HCT116 (cell line): ENCODE results near the gene EML3. TPM values are rescaled to one million over a fixed set of nuclear protein-coding genes. Genes with fewer than 3 reads are reported as not detected.

Experiments used
- ATAC-seq: fragments of 200-7000 bp; cut with Tn5 transposase; 2 replicates; pipeline ENCODE4 v1.9.1; 2020; ENCODE audit warnings: mild to moderate bottlenecking, moderate library complexity
- BruUV-seq: library from RNA; stranded (reverse); fragments of 400-500 nt; replicated peaks from 2 replicates; lab custom pipeline; 2021; lab: Mats Ljungman, UMichigan
- CTCF ChIA-PET: fragments of 300-600 bp; sonication (Branson Sonifier 250); formaldehyde crosslinking; loops from one replicate; lab custom pipeline; 2021; ENCODE audit warnings: antibody characterized with exemption; lab: Charles Lee
- POLR2A ChIA-PET: fragments of 300-600, 350-600 bp; sonication (Branson Sonifier 250); formaldehyde crosslinking; loops from one replicate; lab custom pipeline; 2021; ENCODE audit warnings: antibody characterized with exemption; lab: Charles Lee
- RAD21 ChIA-PET, 2 experiments: fragments of 300-600 bp; sonication (Branson Sonifier 250); formaldehyde crosslinking; loops; one replicate each; lab custom pipeline; 2023; ENCODE audit warnings: low total read pairs in 2 of 2; ENCODE audit not compliant: uncharacterized antibody in 2 of 2, unreplicated experiment in 2 of 2, low non-redundant PET in 1 of 2; lab: Charles Lee
- DNase-seq: peaks from one replicate; pipeline ENCODE4 v3.0.0-alpha.2; 2010; ENCODE audit warnings: low read depth, low spot score
- H2AFZ ChIP-seq: fragments of 200-600 bp; shearing (Covaris generic), sonication (generic); 2 replicates; pipeline ENCODE4 v1.6.1; 2017; ENCODE audit warnings: low read depth, mixed run types, mixed read lengths, antibody characterized with exemption, low read length; ENCODE audit not compliant: poor library complexity, severe bottlenecking
- H3K27ac ChIP-seq: 2 replicates; pipeline ENCODE4 v1.5.1; 2012; ENCODE audit warnings: low read depth, low read length
- H3K27me3 ChIP-seq: fragments of 200-600 bp; sonication (generic); 2 replicates; pipeline ENCODE4 v1.6.1; 2016; ENCODE audit warnings: mixed run types, low read length, mixed read lengths; ENCODE audit not compliant: insufficient read depth
- H3K36me3 ChIP-seq, 2 experiments: fragments of 200-500 bp in 1 of 2; fragments of 200-600 bp in 1 of 2; sonication (Bioruptor generic) in 1 of 2; sonication (generic) in 1 of 2; 2 replicates each; pipeline versions ENCODE4 v1.5.1 to v1.6.1; 2014 to 2016; ENCODE audit warnings: low read length in 2 of 2, inconsistent platforms in 1 of 2, mixed read lengths in 1 of 2, mixed run types in 1 of 2; ENCODE audit not compliant: insufficient read depth in 2 of 2, control insufficient read depth in 1 of 2
- H3K4me1 ChIP-seq, 2 experiments: fragments of 200-600 bp in 1 of 2; sonication (generic) in 1 of 2; 2 replicates each; pipeline versions ENCODE4 v1.5.1 to v1.6.1; 2012 to 2017; ENCODE audit warnings: low read length in 2 of 2, inconsistent platforms in 1 of 2, mild to moderate bottlenecking in 1 of 2, mixed read lengths in 1 of 2, mixed run types in 1 of 2, moderate library complexity in 1 of 2; ENCODE audit not compliant: insufficient read depth in 2 of 2, control insufficient read depth in 1 of 2
- H3K4me2 ChIP-seq: fragments of 200-600 bp; sonication (generic); 2 replicates; pipeline ENCODE4 v1.6.1; 2017; ENCODE audit warnings: mixed run types, low read length, mixed read lengths
- H3K4me3 ChIP-seq, 2 experiments: fragments of 200-600 bp in 1 of 2; sonication (generic) in 1 of 2; replicated peaks in 1 of 2; 2 replicates each; pipeline ENCODE4 v1.5.1; 2011 to 2016; ENCODE audit warnings: low read length in 2 of 2, control low read depth in 1 of 2, low read depth in 1 of 2, mild to moderate bottlenecking in 1 of 2, mixed read lengths in 1 of 2, mixed run types in 1 of 2
- H3K79me2 ChIP-seq: fragments of 200-600 bp; sonication (generic); 2 replicates; pipeline ENCODE4 v1.6.1; 2017; ENCODE audit warnings: mild to moderate bottlenecking, mixed run types, low read length, moderate library complexity, mixed read lengths; ENCODE audit not compliant: insufficient read depth
- H3K9ac ChIP-seq: fragments of 200-600 bp; sonication (generic); 2 replicates; pipeline ENCODE4 v1.6.1; 2016; ENCODE audit warnings: low read length, mixed read lengths
- H3K9me2 ChIP-seq: fragments of 200-600 bp; sonication (generic), shearing (Covaris generic); 2 replicates; pipeline ENCODE4 v1.6.1; 2017; ENCODE audit warnings: mixed run types, mild to moderate bottlenecking, moderate library complexity; ENCODE audit not compliant: insufficient read depth
- H3K9me3 ChIP-seq, 2 experiments: fragments of 200-500 bp in 1 of 2; fragments of 200-600 bp in 1 of 2; sonication (Bioruptor generic) in 1 of 2; sonication (generic) in 1 of 2; 2 replicates each; pipeline ENCODE4 v1.6.1; 2014 to 2017; ENCODE audit warnings: low read length in 2 of 2, mixed read lengths in 2 of 2, inconsistent platforms in 1 of 2, low read depth in 1 of 2, mild to moderate bottlenecking in 1 of 2, mixed run types in 1 of 2, moderate library complexity in 1 of 2; ENCODE audit not compliant: control insufficient read depth in 1 of 2, insufficient read depth in 1 of 2
- H4K20me1 ChIP-seq: fragments of 200-600 bp; sonication (generic), shearing (Covaris generic); 2 replicates; pipeline ENCODE4 v1.6.1; 2017; ENCODE audit warnings: mixed run types, mild to moderate bottlenecking, moderate library complexity; ENCODE audit not compliant: insufficient read depth
- CBX3 ChIP-seq: IDR thresholded peaks from 2 replicates; pipeline ENCODE4 v1.6.1; 2012; ENCODE audit warnings: low read depth
- CTCF ChIP-seq, 3 experiments: fragments of 200-600 bp in 1 of 3; sonication (generic) in 1 of 3; IDR thresholded peaks in 2 of 3; conservative IDR thresholded peaks in 1 of 3; 2 replicates each; pipeline ENCODE4 v1.5.1; 2012 to 2017; ENCODE audit warnings: low read depth in 2 of 3, low read length in 2 of 3, antibody characterized with exemption in 1 of 3, borderline replicate concordance in 1 of 3, control low read depth in 1 of 3, mild to moderate bottlenecking in 1 of 3, mixed read lengths in 1 of 3, mixed run types in 1 of 3, moderate library complexity in 1 of 3; ENCODE audit not compliant: insufficient read depth in 1 of 3
- EZH2phosphoT487 ChIP-seq: fragments of 200-600 bp; IDR thresholded peaks from 2 replicates; pipeline ENCODE4 v1.6.1; 2018; ENCODE audit warnings: antibody characterized with exemption, borderline replicate concordance
- FOSL1 ChIP-seq: IDR thresholded peaks from 2 replicates; pipeline ENCODE4 v1.6.1; 2012; ENCODE audit warnings: low read depth
- JUND ChIP-seq: IDR thresholded peaks from 2 replicates; pipeline ENCODE4 v1.6.1; 2012
- MAX ChIP-seq: IDR thresholded peaks from 2 replicates; pipeline ENCODE4 v1.6.1; 2012
- POLR2A ChIP-seq: IDR thresholded peaks from 2 replicates; pipeline ENCODE4 v1.7.0; 2011; ENCODE audit warnings: borderline replicate concordance; ENCODE audit not compliant: insufficient read depth, insufficient read length; ENCODE audit errors: extremely low read depth
- POLR2AphosphoS5 ChIP-seq: IDR thresholded peaks from 2 replicates; pipeline ENCODE4 v1.6.1; 2011; ENCODE audit warnings: mild to moderate bottlenecking, low read depth, low read length, moderate library complexity
- RAD21 ChIP-seq: IDR thresholded peaks from 2 replicates; pipeline ENCODE4 v1.6.1; 2012; ENCODE audit warnings: low read depth, mild to moderate bottlenecking
- YY1 ChIP-seq: IDR thresholded peaks from 2 replicates; pipeline ENCODE4 v1.6.1; 2011; ENCODE audit warnings: low read length, low read depth, moderate library complexity, mild to moderate bottlenecking; ENCODE audit not compliant: insufficient replicate concordance; ENCODE audit errors: extremely low read depth
- ZFX ChIP-seq: fragments of 450-650 bp; IDR thresholded peaks from 2 replicates; pipeline ENCODE4 v1.6.1; 2017
- intact Hi-C: fragments of 100-400 bp; cut with micrococcal nuclease; formaldehyde crosslinking; loops from 2 replicates; pipeline ENCODE4 v1.10.0; 2022
- total RNA-seq: library from RNA; stranded (reverse); gene quantifications from one replicate; pipeline ENCODE4 v1.2.1, GENCODE V29; 2021; ENCODE audit not compliant: unreplicated experiment

The EML3 gene
- total RNA-seq, 1 experiment from 2014 or later, result 124 TPM

- TF ChIP-seq CTCF (IDR thresholded peaks at IDR 0.05 in 2 of 3, conservative IDR thresholded peaks at IDR 0.05 in 1 of 3; ENCODE audit: borderline replicate concordance in 1 of 3, insufficient read depth in 1 of 3, low read depth in 2 of 3, low read length in 2 of 3), result no peak
- no peak for TF ChIP-seq CBX3
- no peak for TF ChIP-seq FOSL1
- TF ChIP-seq POLR2A, result no peak
- TF ChIP-seq, all 23 proteins: peak for 0
These were observed 34.0 kb downstream of the EML3 start (continued) for GRCh38 chr11:62578541-62578940.

- Histone ChIP-seq H3K9ac (no peak overlapping the region), H3K27me3 (no peaks in the 10 kb centered on the region), H3K4me2 (no peak overlapping the region), H3K9me2 (no peaks in the 10 kb centered on the region), H3K27ac (no peak overlapping the region), H2AFZ (no peak overlapping the region), H4K20me1 (no peaks in the 10 kb centered on the region; the same call in 1 of the 2 replicates), H3K9me3 (no peaks in the 10 kb centered on the region)
- ChIA-PET POLR2A (no interaction called here), CTCF (interaction anchor here (1.6 kb wide), 1 partner anchor 17 kb away, joined by 3 read pairs; no protein-coding TSS in a partner anchor)
- intact Hi-C loops, result no loop called here
- no peak for ATAC-seq
- TF ChIP-seq RAD21 (no peak), JUND (no peak), POLR2A (no peak), EZH2phosphoT487 (no peak), POLR2AphosphoS5 (no peak), CTCF (IDR thresholded peaks at IDR 0.05 in 2 of 3, conservative IDR thresholded peaks at IDR 0.05 in 1 of 3; ENCODE audit: borderline replicate concordance in 1 of 3, insufficient read depth in 1 of 3, low read depth in 2 of 3, low read length in 2 of 3) (no peak), YY1 (no peak), MAX (no peak), ZFX (no peak), CBX3 (no peak)
- TF ChIP-seq, all 23 proteins: peak for 0
- H3K4me1 ChIP-seq, result peaks cover 8 to 15% of the 10 kb centered on the region in 2 experiments
- H3K4me3 ChIP-seq, result no peak overlapping the region
- no peak for DNase-seq
- peaks cover 22 to 41% of the 10 kb centered on the region in 2 experiments for H3K36me3 ChIP-seq
- BruUV-seq, result no TSS peak
- RAD21 ChIA-PET, result interaction anchor here in 1 of 2 experiments (1.0 kb wide), 1 partner anchor 24 kb away, joined by 6 read pairs; the partner anchor contains the start of gene MTA2
- peaks cover 15% of the 10 kb centered on the region for H3K79me2 ChIP-seq
These were observed 35.4 kb downstream of the EML3 start for GRCh38 chr11:62577046-62577714.
